DMS79 (cell line): Measurements from ENCODE around the gene CD40.
A peak's percentile ranks its signal among the peaks of the same experiment; 100 is the strongest.

ENCODE experiments used
- DNase-seq: peaks from one replicate; lab custom pipeline; 2025; lab: John Stamatoyannopoulos, UW

CD40 gene

DNA sequence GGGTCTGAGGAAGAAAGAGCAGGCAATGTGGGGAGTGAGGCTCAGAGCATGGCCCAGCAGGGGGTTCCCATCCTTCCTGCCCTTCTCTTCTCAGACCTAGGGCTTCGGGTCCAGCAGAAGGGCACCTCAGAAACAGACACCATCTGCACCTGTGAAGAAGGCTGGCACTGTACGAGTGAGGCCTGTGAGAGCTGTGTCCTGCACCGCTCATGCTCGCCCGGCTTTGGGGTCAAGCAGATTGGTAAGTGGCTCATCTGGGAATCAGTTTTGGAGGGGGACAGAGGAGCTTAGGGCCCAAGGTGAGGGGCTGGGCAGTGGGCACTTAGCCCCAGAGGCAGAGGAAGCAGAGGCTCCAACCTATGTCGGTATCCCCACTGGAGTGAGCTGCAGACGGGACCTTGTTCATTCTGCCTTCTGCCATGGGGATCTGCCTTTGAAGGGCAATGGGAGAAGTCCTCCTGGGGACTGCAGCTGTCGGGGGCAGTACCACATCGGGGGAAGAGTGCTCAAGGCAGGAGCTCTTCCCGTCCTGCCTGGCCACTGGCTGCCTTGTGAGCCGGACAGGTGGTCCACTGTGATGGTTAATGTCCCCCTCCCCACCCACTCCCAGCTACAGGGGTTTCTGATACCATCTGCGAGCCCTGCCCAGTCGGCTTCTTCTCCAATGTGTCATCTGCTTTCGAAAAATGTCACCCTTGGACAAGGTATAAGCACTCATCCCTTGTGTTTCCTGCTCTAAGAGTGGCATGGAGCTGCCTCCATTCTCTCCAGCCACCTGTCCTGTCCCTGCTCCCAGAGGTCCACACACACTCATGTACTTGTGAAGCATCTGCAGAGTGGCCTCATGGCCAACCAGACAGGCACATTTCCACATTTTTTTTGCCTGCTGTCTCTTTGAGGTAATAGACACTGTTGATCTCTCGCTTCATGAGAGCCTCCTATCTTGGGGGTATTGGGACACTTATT lies 4.7 kb downstream of the CD40 start:
- no peak for DNase-seq

DNA sequence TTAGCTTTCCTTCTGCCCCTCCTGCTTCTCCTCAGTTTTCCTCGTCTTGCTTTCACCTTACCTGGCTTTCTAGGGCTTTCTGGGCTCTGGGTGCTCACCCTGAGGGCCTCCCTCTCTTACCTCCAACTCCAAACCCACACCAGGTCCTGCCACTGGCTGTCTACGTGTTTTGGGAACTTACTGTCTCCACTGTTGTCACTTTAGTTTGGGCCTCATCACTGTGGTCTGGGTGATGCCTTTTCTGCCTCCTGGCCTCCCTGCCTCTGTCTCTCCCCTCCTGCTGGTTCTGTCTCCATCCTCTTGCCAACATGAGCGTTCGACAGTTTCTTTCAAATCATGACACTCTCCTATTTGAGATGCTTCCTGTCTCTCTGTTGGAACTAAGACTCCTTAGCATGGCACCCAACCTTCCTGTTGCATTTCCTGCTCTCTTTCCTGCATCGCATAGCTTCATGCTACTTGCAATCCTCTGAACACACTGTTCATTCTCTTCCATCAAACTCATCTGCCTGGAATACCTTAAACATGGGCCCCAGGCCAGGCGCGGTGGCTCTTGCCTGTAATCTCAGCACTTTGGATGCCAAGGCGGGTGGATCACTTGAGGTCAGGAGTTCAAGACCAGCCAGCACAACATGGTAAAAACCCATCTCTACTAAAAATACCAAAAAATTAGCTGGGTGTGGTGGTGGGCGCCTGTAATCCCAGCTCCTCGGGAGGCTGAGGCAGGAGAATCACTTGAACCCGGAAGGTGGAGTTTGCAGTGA lies 5.5 kb downstream of the CD40 start:
- DNase-seq, result no peak

DNA sequence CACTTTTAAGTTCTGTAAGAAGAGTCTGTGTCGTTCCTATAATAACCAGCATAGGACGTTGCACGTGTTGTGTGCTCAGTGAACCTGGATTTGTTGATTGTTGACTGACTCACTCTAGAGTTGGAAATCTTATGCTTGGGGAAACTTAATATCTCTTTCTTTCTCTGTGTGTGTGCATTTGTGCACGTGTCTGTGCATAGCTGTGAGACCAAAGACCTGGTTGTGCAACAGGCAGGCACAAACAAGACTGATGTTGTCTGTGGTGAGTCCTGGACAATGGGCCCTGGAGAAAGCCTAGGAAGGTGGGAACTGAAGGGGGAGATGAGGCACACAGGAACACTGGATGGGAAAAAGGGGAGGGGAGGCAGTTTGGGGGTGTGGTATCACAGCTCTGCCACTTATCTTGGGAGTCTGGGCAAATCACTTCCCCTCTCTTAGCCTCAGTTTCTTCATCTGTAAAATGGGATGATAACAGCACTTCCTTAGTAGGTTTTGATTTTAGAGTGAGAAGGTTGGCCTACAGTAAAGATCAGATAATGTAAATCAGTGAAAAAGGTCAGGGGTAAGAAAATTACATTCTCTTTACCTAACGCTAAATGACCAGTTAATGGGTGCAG lies 8.4 kb downstream of the CD40 start:
- no peak for DNase-seq

DNA sequence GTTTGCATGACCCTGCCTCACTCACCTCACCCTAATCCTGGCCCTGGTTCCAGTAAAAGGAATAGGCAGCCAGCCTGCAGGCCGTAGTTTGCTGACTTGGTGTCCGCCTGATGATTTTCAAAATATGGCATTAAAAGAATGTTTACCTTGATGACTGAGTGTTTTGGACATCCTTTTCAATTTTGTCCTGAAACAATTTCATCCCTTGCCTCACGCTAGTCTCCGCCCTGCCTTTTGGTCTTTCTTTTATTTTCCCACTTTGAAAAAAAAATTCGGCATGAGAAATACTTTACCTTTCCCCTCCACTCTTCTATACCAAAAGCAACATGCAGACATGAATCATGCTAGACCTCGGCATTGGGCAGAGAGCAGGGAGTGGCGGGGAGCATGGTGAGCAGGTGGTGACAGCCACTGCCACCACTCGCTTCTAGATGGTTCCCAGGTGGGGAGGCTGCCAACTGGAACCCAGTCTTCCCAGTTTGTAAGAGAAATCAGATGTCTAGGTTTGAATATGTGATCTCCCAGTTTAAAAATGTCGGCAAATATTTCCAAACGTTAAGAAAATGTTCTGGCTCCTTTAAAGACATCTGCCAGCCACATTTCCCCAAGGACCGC lies 9.4 kb downstream of the CD40 start:
- DNase-seq, result no peak

DNA sequence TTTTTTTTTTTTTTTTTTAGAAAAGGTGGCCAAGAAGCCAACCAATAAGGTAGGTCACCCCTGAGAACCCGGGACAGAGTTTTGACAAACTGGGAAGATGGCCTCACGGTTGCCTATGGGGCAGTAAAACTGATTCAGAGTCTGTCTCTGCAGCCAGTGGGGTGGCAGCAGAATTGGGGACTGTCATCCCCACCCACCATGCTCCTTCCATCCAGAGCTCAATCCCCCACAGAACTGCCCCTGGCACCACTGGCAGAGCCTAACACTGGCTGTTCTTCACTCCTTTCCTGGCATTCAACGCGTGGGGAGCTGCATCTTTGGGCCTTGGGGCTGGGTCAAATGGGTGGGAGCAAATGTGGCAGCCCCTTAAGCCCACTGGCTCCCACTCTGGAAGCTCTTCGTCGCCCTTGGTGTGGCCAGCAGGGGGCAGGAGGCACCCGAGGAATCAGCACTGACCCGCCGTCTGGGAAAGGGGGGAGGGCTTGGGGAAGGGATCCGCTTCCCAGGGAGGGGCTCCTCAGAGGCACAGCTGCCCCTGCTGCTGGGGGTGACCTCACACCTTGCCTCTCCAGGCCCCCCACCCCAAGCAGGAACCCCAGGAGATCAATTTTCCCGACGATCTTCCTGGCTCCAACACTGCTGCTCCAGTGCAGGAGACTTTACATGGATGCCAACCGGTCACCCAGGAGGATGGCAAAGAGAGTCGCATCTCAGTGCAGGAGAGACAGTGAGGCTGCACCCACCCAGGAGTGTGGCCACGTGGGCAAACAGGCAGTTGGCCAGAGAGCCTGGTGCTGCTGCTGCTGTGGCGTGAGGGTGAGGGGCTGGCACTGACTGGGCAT lies 10.4 kb downstream of the CD40 start:
- DNase-seq, result no peak

DNA sequence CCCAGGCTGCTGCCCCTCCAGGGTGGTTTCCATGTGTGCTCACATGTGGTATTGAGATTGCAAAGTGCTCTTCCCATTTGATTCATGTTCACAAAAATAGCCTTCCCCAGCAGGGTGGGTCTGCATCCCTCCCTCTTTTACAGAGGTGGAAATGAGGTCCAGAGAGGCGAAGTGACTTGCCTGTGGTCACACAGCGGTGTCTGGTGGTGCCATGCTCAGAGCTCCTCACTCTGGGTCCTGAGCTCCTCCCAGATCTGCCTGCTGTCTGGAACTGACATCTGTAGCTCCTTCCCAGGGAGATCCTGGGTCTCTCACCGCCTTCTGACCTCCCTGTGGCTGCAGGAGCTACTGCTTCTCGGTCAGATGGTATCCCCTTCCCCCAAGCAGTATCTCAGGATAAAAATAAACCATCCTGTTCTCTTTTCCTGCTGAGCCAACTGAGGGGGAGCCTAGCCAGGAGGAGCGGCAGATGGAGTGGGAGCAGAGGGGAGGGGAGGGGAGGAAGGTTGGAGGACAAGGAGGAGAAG lies 11.9 kb downstream of the CD40 start:
- peak; percentile 42 for DNase-seq

DNA sequence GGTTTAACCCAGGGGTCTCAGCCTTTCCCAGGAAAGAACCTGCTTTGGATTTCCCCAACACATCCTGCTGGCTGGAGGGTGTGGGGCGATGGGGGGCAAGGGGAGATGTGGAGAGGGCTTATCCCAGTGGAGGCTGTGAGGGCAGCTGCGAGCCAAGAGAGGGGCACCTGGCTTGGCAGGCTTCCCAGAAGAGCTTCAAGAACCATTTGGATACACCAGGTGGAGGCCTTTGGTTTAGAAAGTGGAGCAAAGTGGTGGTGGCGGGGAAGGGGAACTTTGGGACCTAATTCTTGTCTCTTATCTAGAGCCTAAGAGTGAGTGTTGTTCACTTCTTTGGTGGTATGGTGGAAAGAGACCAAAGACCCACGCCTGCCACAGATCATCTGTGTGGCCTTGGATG lies 12.4 kb downstream of the CD40 start:
- DNase-seq, result peak; percentile 81

DNA sequence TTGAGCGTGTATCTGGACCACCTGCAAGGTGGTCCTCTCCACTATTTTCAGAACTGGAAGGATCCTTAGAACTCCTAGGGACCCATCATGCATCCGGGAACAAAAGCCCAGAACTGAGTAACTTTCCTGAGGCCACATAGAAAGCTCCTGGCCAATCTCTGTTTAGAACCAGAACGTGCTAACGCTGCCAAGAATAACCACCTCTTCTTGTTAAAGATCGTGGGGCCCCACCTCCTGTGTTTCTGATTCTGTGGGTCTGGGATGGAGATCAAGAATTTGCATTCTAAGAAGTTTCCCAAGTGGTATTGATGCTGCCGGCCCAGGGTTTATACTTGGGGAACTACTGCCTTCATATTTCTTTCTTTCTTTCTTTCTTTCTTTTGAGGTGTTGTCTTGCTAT lies 13.3 kb downstream of the CD40 start:
- no peak for DNase-seq

DNA sequence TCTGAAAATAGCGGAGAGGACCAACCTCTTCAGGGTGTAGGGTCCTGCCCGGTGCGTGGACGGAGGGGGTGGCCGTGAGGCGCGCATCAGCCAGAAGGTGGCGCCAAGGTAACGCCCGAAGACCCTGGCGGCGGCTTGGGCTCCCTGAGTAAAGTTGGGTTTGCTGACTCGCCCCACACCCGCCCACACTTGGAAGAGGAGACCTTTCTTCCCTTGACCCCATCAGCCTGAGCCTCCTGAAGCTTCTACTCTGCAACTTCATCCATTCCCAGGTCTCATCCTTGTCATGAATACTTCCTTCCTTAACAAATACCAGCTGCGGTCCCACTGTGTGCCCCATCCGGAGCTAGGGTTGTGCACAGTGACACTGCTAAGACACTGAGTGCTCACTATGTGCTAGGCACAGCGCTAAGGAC lies 14.6 kb downstream of the CD40 start:
- peak; percentile 33 for DNase-seq

DNA sequence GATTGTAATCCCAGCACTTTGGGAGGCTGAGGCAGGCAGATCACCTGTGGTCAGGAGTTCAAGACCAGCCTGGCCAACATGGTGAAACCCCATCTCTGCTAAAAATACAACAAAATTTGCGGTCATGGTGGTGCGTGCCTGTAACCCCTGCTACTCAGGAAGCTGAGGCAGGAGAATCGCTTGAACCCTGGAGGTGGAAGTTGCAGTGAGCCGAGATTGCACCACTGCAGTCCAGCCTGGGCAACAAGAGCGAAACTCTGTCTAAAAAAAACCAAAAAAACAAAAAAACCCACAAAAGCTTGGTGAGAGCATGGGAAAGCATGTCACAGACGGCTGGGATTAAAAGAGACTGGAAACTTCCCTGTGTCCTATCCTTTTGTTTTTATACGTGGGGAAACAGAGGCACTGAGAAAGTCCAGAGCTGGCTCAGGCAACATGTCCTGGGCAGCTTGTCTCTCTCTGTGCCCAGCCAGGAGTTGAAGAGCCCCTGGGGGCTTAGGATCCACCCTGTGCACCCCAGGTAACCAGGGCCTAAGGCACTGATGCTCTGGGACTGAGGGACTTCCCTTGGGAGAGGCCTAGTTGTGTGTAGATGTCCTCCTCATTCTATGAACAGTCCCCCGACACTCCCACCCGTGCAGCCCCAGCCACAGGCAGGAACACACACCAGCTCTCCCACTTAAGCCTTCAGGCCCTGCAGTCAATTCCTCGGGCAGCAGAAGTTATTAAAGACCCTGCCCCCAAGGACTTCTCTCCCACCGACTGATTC lies 16.0 kb downstream of the CD40 start:
- no peak for DNase-seq

DNA sequence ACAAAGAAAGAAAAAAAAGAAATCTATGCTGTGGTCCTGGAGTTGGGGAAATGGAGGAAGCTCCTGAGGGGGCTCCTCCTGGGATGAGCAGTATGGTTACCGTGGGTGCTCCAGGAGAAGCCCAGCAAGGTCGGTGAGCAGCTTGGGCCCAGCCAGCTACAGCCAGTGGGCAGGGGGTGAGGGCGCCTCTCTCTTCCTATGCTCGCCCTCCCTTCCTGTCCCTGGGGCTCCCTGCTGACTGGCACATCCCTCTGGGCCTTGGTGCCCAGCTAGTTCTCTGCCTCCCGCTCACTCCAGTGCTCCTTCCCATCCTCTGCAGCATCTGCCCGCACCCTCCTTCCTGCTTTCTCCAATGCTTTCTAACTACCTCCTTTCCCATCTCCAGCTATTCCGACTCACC lies 16.6 kb downstream of the CD40 start:
- DNase-seq, result no peak

DNA sequence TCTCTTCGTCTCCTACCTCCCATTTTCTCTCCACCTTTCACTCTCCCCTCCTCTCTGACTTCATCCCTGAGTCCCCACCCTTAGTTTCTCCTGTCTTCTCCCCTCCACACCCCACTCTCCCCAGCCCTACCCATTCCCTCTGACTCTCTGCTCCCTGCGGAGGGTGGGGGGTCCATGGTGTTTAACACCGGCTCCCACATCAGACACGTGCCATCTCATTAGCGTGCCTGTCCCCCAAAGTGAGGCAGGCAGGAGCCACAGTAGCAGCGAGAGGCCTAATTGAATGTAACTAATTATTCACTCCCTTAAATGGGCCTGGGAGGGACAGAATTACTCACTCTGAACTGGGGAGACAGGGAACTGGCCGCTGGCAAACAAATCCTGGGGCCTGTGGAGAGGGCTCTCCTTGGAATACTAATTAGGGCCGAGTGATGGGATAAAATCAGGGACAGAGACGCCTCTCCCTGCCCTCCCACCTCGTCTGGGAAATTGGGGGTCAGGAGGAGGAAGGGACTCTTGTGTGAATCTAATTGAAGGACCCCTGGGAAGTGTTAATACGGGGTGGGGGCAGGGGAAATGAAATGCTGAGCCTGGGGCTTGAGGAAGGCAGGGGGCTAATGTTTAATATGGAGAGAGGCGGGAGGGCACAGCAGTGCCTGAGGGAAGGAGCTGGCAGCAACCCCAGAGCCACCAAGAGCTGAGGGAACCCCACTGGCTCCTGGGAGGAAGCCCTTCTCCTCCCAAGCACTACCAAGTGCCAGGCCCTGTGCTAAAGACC lies 17.9 kb downstream of the CD40 start:
- DNase-seq, result no peak

DNA sequence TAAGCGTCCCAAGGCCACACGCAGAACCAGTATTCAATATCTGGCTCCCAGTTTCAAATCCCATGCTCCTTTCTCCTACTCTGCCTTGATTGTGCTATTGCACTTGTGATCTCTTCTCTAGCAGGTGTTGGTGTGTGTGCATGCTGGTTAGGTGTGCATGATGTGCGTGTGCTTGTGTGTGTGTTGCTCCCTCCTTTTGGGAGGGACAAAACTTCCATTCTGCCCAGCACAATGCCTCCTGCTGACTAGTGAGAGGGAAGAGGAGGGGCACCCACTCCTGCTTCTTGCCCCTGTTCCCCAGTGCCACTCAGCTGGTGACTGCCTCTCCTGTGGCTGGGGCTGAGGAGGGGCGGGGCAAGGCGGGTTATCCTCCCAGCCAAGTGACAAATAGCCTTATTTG lies 19.7 kb downstream of the CD40 start:
- peak; percentile 28 for DNase-seq

DNA sequence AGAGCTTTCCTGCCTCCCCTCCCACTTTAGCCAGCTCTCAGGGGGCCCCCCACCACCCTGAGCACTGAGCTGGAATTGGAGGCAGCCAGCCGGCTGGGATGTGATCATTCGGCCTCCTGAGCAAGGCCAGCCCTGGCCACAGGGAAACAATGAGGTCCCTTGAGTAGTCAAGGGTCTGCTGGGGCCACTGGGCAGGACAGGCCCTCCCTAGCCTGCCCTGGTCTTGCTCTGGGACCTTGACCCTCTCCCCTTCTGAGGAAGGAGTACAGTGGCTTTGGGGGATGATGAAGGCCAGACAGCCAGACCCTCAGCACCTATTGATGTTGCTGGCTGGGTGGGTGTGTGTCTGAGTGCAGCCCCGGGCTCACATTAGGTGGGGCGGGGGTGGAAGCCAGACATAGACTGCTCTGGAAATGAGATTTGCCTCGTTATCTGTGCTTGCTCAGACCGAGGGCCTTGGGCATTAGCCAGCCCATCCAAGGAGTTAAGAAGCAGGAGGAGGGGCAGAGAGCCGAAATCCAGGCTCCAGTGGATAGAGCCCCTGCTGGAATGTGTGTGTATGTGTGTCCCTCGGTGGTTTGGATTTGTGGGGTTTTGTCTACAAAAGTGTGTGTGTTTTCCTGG lies 21.3 kb downstream of the CD40 start:
- peak; percentile 63 for DNase-seq

DNA sequence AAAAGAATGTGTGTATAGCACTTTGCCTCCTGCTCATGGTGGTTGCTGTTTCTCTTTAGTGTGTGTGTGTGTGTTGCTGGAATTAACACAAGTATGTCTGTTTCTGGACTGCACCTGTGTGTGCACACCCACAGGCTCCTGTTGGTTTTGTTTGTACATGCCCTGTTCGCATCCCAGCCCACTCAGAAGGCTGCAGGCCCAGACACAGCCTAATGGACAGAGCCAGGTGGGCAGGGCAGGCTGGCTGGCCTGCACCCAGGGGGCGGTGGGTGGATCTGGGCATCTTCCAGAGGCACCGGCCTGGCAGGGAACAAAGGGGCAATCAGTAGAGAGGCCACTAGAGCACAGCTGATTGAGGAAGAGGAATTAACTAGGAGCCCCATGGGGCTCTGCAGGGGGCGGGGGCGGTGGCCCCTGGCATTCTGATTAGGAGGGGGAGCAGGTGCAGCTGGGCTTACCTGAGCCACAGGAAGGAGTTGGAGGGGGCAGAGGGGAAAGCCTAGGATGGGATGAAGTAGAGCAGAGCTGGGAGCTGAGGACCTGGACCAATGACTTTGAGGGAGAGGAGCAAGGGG lies 21.9 kb downstream of the CD40 start:
- DNase-seq, result peak; percentile 91

DNA sequence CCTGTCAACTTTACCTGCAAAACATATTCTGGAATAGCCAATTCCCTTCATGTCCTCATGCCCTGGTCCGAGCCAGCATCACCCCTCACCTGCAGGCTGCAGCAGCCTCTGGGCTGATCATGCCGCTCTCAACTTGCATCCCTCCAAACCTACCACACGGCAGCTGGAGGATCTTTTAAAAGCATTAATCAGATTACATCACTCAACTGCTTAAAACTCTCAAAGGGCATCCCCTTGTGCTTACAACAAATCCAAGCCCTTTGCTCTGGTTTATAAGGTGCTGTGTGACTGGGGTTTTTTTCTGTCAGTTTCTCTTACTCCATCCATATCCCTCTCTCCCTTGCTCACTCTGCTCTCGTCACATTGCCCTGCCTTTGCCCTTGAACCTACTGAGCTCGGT lies 24.0 kb downstream of the CD40 start:
- DNase-seq, result no peak

DNA sequence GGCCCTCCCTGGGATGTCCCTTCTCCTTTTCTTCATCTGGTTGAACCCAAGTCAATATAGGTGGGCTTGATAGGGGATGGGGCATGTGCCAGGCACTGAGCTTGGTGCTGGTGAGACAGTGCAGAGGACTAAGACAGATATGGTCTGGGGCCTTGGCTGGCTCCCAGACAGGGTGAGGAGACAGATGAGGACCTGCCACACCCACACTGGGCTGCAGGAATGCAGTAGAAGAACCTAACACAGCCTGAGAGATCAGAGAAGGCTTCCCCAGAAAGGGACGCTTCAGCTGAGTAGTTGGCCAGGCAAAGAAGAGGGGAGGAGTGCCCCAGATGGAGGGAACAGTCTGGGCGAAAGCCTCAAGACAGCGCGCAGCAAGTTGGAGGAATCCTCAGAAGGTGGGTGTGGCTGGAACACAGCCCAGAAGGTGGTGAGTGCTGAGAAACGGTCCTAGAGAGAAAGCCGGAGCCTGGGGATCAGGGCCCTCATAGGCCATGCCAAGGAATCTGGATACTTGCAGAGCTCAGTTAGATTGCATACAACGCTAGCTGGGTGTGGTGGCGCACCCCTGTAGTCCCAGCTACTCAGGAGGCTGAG lies 26.4 kb downstream of the CD40 start:
- no peak for DNase-seq

DNA sequence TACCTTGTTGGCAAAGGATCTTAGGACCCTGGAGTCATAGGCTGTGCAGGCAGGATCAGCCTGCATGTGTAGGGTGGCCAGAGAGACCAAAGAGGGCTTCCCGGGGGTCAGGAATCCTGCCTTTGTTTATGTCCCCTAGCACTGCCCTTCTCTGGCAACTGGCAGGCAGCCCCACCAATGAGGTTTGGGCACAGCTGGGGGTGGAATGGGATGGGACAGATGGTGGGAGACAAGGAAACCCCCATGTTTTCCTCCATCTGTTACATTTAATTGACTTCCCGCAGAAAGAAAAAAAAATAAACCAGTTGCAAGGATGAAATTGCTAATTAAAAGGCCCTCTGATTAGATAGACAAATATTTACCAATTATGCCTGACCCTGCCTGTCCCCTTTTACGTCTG lies 27.6 kb downstream of the CD40 start:
- no peak for DNase-seq
